Muscle of leg (tissue), 11 donors: ENCODE data around the gene GFOD2. TPM values are rescaled to one million over a fixed set of nuclear protein-coding genes. Genes with fewer than 3 reads are reported as not detected.
"Not testable (repeated sequence)": the region's sequence is repeated elsewhere in the genome, so short reads cannot be mapped to it uniquely, and the experiment has no call there.

Experiments
- DNase-seq: peaks from one replicate; pipeline ENCODE4 v3.0.0; 2013
- H3K27ac ChIP-seq: one replicate; pipeline ENCODE4 v1.5.1; 2013; ENCODE audit warnings: mild to moderate bottlenecking, low read length, control low read depth
- H3K27me3 ChIP-seq: one replicate; pipeline ENCODE4 v1.6.1; 2013; ENCODE audit warnings: low read length; ENCODE audit not compliant: control insufficient read depth, insufficient read depth
- H3K36me3 ChIP-seq: one replicate; pipeline ENCODE4 v1.6.1; 2013; ENCODE audit warnings: low read length; ENCODE audit not compliant: control insufficient read depth, insufficient read depth
- H3K4me1 ChIP-seq: one replicate; pipeline ENCODE4 v1.6.1; 2013; ENCODE audit warnings: low read length; ENCODE audit not compliant: control insufficient read depth, insufficient read depth
- H3K4me3 ChIP-seq: one replicate; pipeline ENCODE4 v1.5.1; 2013; ENCODE audit warnings: low read length, control low read depth
- H3K9me3 ChIP-seq: replicated peaks from 2 replicates; pipeline ENCODE4 v1.6.1; 2013; ENCODE audit warnings: low read depth, low read length; ENCODE audit not compliant: control insufficient read depth
- WGBS: methylation state at CpG from one replicate; pipeline ENCODE4 v1.1.5; 2013; ENCODE audit warnings: missing lambda C conversion rate; ENCODE audit not compliant: insufficient coverage; 5-methylcytosine and 5-hydroxymethylcytosine counted together
- polyA plus RNA-seq, 8 donors: library from polyadenylated mRNA; unstranded; fragments of 120-200 nt; gene quantifications; one replicate each; pipeline versions ENCODE4 v1.2.1 to v1.2.3, GENCODE V29; 2013; ENCODE audit warnings: inconsistent platforms in 1 of 8, low replicate concordance in 1 of 8; ENCODE audit not compliant: insufficient read length in 8 of 8, insufficient read depth in 1 of 8
- total RNA-seq: library from RNA; stranded (reverse); fragments of 120-200 nt; gene quantifications from one replicate; pipeline ENCODE4 v1.2.4, GENCODE V29; 2013

GFOD2 gene
- total and polyA plus RNA-seq, 9 donors, result 11.4 to 18.3 (median 13.9) TPM

DNA sequence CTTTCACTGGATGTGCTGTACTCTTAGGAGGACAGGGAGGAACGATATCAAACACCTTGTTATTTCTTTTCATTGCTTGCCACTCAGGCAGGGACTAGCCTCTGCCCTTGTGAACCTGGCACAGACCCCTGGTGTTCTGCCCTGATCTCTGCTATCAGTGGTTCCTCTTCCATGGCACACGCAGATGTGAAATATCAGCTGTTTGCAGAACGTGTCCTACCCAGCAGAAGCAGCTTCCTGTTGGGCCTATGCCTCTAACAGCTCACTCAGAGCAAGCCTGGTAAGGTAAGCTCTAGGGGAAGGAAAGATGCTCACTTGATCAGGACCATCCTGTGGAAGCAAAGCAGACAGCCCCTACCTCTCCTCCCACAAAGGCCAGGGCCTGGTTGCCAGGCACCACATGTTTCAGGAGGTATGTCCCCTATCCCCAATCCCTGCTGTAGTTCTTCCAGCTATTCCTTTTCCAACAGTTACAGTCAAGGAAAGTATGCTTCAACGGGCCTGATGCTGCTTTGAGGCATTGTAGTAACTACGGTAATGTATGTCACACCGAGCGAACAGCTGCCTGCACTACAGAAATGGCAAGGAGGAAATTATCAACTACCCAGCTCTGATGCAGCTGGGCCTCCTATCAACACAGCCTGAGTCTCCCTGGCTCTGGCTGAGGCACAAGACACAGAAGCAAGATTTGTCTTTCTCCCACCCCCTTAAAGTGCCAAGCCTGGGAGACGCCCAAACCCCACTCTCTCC, 41.3 kb upstream of the GFOD2 start:
- Histone ChIP-seq H3K27ac (no peak overlapping the region), H3K9me3 (no peaks in the 10 kb centered on the region), H3K27me3 (no peaks in the 10 kb centered on the region), H3K36me3 (peaks cover 50% of the 10 kb centered on the region), H3K4me3 (no peak overlapping the region), H3K4me1 (peaks cover 2% of the 10 kb centered on the region)
- DNase-seq, result no peak
- WGBS, result 68% methylated on average over 3 of the region's 8 CpGs

DNA sequence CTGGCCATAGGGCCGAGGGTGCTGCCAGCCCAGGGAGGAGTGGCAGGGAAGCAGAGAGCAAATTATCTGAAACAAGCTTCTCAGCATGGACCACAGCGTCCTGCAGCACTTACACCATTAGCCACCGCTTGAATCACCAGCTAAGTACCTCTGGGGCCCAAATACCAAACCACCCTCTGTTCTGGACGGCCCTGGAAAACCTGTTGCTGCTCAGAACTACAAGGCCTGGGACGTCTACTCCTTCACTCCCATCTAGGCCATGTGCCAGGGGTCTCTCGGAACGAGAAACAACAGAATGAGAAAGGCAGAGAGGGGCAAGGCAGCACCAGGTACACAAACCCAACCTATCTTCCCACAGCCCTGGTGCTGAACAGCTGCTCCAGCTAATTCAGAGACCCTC, 39.9 kb upstream of the GFOD2 start:
- Histone ChIP-seq H3K4me1 (peaks cover 2% of the 10 kb centered on the region), H3K36me3 (peaks cover 54% of the 10 kb centered on the region), H3K9me3 (no peaks in the 10 kb centered on the region), H3K27ac (no peak overlapping the region), H3K27me3 (no peaks in the 10 kb centered on the region), H3K4me3 (no peak overlapping the region)
- 83% methylated on average over 4 of the region's 7 CpGs for WGBS
- DNase-seq, result no peak

- DNase-seq, result no peak
- peaks cover 2% of the 10 kb centered on the region for H3K4me1 ChIP-seq
- H3K27ac ChIP-seq, result no peak overlapping the region
- no peaks in the 10 kb centered on the region for H3K27me3 ChIP-seq
- peaks cover 48% of the 10 kb centered on the region for H3K36me3 ChIP-seq
- WGBS, result 82% methylated on average over 2 of the region's 3 CpGs
- no peak overlapping the region for H3K4me3 ChIP-seq
- no peaks in the 10 kb centered on the region for H3K9me3 ChIP-seq
Measured at GRCh38 chr16:67758006-67758405, 38.9 kb upstream of the GFOD2 start.

DNA sequence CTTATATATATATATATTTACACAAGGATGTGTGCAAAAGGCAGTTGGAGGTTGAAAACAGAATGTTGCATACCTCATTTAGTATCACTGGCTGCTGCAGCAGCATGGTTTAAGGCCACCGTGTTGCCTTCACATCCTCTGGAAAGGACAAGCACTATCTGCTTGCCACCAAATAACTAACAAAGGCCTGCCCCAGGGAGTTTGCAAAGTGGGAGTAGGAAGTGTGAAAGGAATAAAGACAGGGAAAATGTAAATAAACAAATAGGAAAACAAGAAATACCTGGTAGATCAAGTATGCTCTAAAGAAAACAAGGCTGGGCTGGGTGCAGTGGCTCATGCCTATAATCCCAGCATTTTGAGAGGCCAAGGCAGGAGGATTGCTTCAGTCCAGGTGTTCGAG, 33.5 kb upstream of the GFOD2 start:
- no peaks in the 10 kb centered on the region for H3K9me3 ChIP-seq
- H3K4me3 ChIP-seq, result no peak overlapping the region
- peaks cover 21% of the 10 kb centered on the region for H3K36me3 ChIP-seq
- H3K4me1 ChIP-seq, result no peaks in the 10 kb centered on the region
- no peak for DNase-seq
- no peaks in the 10 kb centered on the region for H3K27me3 ChIP-seq
- WGBS, result no CpG with 5 or more reads among the region's 2 CpGs
- H3K27ac ChIP-seq, result no peak overlapping the region

DNA sequence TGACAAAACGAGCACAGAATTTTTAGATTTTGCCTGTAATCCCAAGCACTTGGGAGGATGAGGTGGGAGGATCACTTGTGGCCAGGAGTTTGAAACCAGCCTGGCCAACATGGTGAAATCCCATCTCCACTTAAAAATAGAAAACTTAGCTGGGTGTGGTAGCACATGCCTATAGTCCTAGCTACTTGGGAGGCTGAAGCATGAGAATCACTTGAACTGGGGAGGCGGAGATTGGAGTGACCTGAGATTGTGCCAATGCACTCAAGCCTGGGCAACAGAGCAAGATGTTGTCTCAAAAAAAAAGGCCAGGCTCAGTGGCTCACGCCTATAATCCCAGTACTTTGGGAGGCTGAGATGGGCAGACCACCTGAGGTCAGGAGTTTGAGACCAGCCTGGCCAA, 32.2 kb upstream of the GFOD2 start:
- not testable (repeated sequence) for H3K27me3 ChIP-seq, H3K9me3 ChIP-seq, H3K27ac ChIP-seq, H3K4me3 ChIP-seq, H3K4me1 ChIP-seq, DNase-seq
- peaks cover 19% of the 10 kb centered on the region for H3K36me3 ChIP-seq
- 89% methylated on average over 1 of the region's 3 CpGs for WGBS

DNA sequence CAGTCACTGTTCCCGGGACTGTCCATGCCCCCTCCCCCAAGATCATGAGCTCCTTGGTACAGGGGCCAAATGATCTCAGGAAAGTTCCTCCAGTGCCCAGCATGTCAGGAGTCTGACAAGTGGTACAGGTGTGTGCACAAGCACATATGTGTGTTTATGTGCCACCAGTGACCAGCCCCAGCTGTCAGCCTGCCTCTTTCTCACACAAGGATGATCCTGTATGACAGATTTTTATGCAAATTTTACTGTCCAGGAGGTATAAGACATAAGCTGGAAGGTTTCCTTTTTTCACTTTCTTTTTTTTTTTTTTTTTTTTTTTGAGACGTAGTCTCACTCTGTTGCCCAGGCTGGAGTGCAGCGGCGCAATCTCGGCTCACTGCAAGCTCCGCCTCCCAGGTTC, 31.4 kb upstream of the GFOD2 start:
- H3K27me3 ChIP-seq, result no peaks in the 10 kb centered on the region
- H3K9me3 ChIP-seq, result no peaks in the 10 kb centered on the region
- H3K36me3 ChIP-seq, result peaks cover 13% of the 10 kb centered on the region
- no CpG with 5 or more reads among the region's 6 CpGs for WGBS
- no peaks in the 10 kb centered on the region for H3K4me1 ChIP-seq
- no peak for DNase-seq
- H3K27ac ChIP-seq, result no peak overlapping the region
- no peak overlapping the region for H3K4me3 ChIP-seq

DNA sequence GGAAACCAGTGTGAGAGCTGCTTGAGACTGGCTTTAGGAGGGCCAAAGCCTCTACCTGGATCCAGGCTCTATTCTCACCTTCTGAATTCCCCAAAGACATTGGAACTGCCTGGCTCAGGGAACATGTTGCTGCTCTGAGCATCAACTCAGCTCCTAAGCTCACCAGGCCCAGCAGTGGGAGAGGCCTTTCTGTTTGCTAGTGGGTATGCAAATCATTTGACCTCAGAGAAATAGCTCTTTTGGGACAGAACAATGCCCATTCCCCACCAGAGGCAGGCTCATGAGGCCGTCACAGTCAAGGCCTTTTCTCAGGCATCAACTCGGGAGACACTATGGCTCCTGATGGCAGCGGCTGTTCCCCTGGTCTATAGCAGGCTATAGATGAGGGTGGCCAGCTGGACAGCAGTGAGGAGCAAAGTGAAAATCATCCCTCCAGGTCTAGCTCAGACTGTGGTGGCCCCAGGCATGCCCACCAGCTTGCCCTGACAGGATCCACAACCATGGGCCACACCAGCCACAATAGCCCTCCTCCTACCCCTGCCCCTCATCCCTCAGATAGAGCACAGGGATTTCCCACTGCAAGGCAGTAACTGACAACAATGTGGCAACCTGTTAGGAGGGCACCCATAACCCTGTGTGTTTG, 30.4 kb upstream of the GFOD2 start:
- WGBS, result 100% methylated on average over 1 of the region's 3 CpGs

GRCh38 chr16:67748834-67749233, 29.7 kb upstream of the GFOD2 start:
- WGBS, result 86% methylated on average over 3 of the region's 3 CpGs
- no peak for DNase-seq
- Histone ChIP-seq H3K27me3 (no peaks in the 10 kb centered on the region), H3K9me3 (no peaks in the 10 kb centered on the region), H3K4me1 (no peaks in the 10 kb centered on the region), H3K36me3 (peaks cover 16% of the 10 kb centered on the region), H3K4me3 (no peak overlapping the region), H3K27ac (no peak overlapping the region)

More for the DNA sequence above, 30.4 kb upstream of the GFOD2 start:
- Histone ChIP-seq H3K36me3 (peaks cover 13% of the 10 kb centered on the region), H3K4me1 (no peaks in the 10 kb centered on the region), H3K27me3 (no peaks in the 10 kb centered on the region), H3K9me3 (no peaks in the 10 kb centered on the region), H3K4me3 (no peak overlapping the region), H3K27ac (no peak overlapping the region)
- DNase-seq, result no peak

DNA sequence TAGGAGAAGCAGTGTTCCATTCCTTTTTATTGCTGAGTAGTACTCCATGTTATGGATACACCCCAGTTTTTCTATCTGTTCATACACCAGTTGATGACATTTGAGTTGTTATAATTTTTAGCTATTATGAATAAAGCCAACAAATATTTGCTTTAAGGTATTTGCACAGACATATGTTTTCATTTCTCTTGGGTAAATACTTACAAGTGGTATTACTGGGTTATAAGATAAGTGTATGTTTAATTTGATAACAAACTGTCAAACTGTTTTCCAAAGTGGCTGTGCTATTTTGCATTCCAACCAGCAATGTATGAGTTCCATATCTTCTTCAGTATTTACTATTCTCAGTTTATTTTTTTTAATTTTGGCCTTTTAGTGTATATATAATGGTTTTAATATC, 27.7 kb upstream of the GFOD2 start:
- no peak for DNase-seq
- H3K4me1 ChIP-seq, result no peaks in the 10 kb centered on the region
- H3K27me3 ChIP-seq, result no peaks in the 10 kb centered on the region
- peaks cover 25% of the 10 kb centered on the region for H3K36me3 ChIP-seq
- no peak overlapping the region for H3K27ac ChIP-seq
- no peaks in the 10 kb centered on the region for H3K9me3 ChIP-seq
- H3K4me3 ChIP-seq, result no peak overlapping the region

DNA sequence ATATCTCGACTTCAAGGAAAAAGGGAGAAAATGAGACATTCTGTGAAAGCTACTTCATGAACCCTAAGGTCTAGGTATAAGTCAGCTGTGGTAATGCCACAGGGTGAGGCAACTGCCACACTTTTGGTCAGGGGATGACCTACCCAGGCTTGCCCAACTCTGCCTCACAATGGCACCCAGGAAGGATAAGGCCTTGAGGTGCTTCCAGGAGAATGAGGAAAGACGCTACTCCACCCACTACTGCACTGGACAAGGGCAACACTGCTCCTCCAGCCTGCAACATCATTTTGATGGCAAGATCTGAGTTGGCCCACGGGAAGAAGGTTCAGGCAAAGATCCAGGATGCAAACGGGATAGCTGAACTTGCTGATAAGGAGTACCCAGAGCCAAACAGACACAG, 22.0 kb upstream of the GFOD2 start:
- H3K4me3 ChIP-seq, result no peak overlapping the region
- H3K9me3 ChIP-seq, result no peaks in the 10 kb centered on the region
- H3K27me3 ChIP-seq, result no peaks in the 10 kb centered on the region
- no peak overlapping the region for H3K27ac ChIP-seq
- peaks cover 40% of the 10 kb centered on the region for H3K36me3 ChIP-seq
- 84% methylated on average over 3 of the region's 4 CpGs for WGBS
- no peak for DNase-seq
- H3K4me1 ChIP-seq, result no peaks in the 10 kb centered on the region
